Fibroblast of skin of scalp (primary cell): ENCODE data around the gene UBR4. TPM values are rescaled to one million over a fixed set of nuclear protein-coding genes. Genes with fewer than 3 reads are reported as not detected.
"Not testable (repeated sequence)": the region's sequence is repeated elsewhere in the genome, so short reads cannot be mapped to it uniquely, and the experiment has no call there.

Source experiments
- DNase-seq: peaks from one replicate; pipeline ENCODE4 v3.0.0-alpha.2; 2013
- polyA plus RNA-seq, 2 experiments: library from polyadenylated mRNA; unstranded; fragments of 120-200 nt; gene quantifications; one replicate each; pipeline ENCODE4 v1.2.1, GENCODE V29; 2013; ENCODE audit not compliant: insufficient read length in 2 of 2

The UBR4 gene
- 89.4 TPM for polyA plus RNA-seq (2013, experiment 1 of 2; ENCODE audit: insufficient read length)
- polyA plus RNA-seq (2013, experiment 2 of 2; ENCODE audit: insufficient read length): 84.1 TPM

DNA sequence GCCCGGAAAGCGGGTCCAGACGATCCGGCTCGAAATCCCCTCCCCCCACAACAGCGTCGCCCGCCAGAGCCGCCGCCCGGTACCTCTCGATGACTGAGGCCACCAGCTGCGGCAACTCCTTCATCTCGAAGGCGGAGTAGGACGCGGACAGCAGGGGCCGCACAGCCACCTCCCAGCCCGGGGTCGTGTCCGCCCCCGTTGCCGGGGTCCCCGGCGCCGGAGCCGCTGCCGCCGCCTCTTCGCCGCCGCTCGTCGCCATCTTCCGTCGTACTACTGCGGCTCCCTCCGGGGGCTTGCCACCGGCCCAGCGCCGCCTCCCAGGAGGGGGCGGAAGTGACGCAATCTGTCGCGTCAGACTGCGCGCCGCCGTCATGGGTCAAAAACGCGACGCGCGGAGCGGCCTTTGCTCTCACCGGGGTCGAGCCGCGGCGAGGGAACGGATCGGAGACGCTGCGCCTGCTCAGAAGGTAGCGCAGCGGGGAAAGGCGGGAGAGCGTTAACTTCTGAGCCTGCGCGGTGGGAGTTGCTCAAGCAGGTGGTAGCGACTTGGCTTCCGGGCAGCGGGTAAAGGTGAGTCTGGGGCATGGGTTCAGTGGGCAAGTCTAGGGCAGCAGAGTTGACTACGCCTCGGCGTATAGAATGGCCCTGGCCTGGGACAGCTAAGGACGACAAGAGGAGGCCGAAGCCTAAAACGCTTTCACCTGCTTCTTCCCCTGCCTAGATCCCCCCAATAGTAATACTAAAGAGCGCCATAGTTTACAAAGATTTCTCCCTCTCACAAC, at the start of gene UBR4:
TSS of gene UBR4 (minus strand) at position 277 of the 782 bp plus-strand sequence. CDS start at position 259, 18 bp downstream.
- peak; percentile 93 for DNase-seq

DNA sequence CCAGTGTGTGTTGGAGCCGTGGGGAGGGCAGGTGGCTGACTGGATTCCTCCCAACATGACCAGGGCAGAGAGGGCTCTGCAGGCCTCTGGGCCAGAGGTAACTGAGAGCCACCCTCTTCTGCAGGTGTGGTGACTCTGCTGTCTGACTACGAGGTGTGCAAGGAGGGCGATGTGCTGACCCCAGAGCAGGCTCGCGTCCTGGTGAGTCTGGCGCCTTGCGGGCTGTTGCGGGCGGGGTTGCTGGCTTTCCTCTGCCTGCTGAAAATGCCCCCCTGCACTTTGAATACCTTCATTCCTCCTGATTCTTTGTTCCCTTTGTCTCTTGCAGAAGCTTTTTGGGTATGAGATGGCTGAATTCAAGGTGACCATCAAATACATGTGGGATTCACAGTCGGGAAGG, 48.3 kb upstream of the UBR4 start:
- DNase-seq: no peak

DNA sequence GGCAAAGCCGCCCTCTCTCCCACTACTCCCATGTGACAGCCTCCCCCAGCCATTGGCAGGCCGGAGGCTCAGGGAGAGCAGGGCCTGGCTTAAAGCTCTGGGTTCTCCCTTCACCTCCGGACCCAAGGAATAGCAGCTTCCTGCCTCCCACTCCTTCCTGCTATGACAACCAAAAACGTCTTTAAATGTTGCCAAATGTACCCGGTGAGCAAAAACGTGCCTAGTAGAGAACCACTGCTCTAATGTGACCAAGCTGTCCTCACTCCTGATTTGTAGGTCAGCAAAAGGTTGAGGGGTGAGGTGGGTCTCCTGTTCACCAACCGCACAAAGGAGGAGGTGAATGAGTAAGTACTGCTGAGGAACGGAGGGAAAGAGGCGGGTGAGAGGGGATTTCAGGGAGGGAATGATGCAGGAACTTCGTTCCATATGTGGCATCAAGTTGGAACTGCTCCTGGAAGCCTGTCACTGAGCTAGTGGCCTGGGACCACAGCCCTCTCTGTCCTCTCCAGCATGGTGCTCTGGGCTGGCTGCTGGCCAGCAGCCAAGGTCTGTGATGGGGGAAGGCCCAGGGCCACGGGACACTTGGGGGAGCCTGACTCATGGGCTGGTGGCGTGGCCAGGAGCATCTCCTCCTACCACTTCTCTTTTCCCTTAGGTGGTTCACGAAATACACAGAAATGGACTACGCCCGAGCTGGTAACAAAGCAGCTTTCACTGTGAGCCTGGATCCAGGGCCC, 47.3 kb upstream of the UBR4 start:
- no peak for DNase-seq

DNA sequence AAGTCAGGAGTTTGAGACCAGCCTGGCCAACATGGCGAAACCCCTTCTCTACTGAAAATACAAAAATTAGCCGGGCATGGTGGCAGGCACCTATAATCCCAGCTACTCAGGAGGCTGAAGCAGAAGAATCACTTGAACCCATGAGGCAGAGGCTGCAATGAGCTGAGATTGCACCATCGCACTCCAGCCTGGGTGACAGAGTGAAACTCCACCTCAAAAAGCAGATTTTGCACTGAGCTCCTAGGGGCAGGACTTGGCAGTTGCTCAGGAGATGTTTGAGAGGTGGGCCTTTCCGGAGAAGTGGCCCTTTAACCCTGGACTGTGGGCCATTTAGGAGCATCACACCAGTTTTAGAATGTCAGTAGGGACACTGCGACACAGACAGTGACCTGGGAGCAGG, 46.2 kb upstream of the UBR4 start:
- DNase-seq: not testable (repeated sequence)

DNA sequence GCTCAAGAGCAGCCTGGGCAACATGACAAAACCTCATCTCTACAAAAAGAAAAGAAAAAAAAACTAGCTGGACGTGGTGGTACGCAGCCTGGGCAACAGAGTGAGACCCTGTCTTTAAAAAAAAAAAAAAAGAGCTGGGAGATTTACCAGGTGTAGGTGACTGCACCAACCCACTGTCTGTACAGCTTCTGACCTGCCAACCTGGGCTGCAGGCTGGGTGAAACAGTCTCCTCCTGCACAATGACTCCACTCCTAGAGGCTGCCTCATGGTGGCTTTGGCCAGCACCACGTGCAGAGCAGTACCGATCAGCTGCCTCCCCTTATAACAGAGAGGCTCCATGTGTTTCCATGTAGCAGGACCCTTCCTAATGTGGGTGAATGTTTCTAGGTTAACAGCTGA, 45.2 kb upstream of the UBR4 start:
- DNase-seq: no peak

DNA sequence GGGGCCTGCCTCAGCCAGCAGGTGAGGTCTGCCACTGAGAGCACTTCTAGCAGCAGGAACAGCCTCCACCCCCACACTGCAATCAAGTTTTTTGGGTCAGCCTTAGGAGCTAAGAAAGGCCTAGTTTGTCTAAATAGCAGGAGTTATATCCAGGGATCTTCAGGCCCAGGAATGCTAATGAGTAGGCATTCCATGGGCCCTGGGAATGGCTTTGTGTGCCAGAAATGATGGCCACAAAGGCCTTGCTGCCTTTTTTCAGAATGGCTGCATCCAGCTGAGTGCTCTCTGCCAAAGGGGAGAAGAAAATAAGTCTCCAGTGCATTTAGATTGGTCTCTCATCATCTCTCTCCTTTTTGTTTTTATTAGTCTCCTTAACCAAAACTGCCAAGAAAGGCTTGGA, 44.4 kb upstream of the UBR4 start:
- DNase-seq: no peak

DNA sequence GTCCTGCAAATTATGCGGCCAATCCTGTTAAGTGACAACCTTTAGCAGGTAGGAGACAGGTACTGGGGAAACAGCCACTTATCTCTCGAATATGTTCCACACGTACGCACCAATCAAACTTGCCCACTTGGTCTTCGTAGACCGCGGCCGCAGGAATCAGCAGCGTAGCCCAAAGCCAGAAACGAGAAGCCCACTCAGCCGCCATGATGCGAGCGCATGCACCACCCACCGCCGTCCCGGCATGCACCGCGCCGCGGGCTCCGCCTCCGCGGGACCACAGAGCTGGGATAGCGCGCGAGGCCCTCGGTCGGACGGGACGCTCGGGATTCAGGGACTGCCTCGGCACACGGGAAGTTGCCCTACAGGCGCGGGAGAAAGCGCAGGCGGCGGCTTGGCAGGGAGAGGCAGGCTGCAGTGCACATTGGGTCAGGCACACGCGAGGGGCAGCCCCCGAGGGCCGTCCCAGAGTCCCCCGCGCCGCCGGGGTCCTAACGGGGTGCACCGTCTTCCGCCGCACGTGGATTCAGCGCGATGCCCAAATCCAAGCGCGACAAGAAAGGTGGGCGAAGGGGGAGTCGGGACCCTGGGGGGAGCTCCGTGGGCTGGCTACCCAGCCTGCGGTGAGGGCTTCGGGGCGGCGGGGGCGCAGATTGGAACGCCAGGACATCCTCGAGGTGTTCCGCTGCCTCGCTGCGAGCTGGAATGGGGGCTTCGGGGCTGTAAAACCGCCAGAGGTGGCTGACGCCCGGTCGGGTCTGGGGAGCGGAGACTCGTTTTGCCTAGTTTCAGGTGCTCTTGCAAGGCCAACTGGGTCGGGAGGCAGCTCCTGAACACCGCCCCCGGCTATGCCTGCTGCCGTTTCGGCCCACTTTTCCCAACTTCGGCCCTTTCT, 41.5 kb upstream of the UBR4 start, which contains the start of the genes EMC1 and MRTO4:
TSS of gene EMC1 (minus strand) at position 220 of the 892 bp plus-strand sequence. CDS start at position 205, 15 bp downstream.
TSS of gene MRTO4 (plus strand) at position 501 of the 892 bp plus-strand sequence. CDS start at position 532, 31 bp downstream.
- DNase-seq: peak; percentile 79

DNA sequence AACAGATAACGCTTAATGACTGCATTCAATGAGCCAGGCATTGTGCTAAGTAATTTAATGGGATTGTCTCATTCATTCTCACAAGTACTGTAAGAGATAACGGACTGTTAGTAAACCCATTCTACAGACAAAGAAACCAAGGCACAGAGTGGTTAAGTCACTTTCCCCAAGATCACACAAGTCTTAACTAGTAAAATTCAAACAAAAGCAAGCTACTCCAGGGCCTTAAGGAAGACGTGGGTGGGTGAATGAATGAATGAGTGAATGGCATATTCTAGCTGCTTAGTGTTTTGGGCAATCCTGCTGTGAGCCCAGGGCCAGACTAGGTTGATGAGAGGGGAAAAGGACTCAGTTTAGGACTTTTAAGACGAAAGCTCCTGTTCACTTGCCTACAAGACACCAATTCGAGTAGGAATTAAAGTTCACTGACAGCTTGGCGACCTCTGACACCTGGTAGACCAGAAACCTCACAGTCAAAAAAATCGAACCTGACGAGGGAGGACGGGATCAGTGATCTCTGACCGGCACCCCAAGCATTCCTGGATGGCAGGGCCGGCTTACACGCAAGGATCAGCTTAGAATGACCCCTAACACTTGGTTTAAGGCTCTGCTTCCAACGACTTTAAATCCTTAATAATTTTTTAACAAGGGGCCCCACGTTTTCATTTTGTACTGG, 40.7 kb upstream of the UBR4 start:
- no peak for DNase-seq

DNA sequence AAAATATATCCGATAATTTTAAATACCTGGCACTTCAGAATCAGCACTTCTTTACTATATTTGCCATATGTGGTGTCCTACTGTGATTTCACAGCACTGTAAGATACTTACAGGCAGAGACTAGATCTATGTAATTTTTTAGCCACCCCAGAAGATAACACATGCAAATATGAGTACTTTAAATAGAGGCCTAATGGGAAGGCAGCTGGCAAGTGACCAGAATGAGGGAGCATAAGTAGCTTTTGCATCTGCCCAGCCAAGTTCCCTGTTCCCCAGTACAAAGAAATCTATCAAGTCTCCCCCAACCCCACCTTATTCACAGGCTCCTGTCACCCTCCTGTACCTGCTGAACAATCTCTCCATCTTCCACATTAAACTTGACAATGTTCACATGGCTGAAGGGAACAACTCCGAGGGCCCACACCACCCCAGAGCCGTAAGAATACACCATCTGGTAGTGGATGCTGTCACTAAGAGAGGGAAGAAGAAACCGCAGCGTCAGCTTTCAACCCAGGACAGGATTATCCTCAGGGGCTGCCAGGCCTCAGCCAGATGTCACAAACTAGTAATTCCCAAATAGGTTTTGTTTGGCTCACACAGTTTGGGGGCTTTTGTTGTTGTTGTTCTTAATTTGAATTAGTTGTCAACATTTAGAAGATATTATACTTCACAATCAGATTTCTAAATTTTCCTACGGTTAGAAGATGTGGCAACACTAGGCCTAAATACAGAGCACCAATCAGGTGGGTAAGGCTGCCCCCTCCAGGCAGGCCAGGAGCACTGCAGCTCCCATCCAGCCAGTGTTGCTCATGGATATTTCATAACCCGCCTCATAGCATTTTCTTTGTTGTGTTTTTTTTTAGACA, 30.8 kb upstream of the UBR4 start:
- peak; percentile 59 for DNase-seq

DNA sequence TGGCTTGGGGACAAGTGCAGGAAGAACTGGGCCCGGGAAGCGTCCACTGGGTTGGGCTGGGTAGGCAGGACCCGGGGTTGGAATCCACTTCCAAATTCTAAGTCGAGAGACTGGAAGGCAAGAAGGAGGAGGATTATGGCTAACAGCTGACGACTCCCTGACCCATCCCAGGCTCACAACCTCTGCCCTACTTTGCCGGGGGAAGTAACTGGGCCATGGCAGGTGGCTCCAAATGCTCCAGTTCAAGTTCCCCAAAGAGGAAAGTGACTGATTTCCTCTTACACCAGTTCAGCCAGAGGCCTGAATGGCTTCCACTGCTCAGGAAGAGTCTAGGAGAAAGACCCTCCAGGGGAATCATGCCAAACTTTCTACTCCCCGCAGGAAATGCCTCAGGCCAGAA, 29.8 kb upstream of the UBR4 start:
- no peak for DNase-seq

DNA sequence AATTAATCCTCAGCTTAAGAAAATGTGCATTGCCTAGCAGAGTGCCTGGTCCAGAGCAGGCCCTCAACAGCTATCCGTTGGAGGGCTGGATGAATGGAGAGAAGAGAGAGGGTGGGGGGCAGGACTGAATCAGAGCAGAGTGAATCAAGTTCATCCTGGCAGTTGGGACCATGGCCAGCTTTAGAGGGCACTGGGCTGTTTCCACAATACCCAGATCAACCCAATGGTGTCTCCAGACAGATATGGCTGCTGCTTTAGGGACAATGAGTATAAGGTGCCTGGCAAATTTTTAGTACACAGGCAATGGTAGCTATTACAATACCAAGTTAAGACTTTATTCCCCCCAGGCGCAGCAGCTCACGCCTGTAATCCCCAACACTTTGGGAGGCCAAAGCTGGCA, 24.2 kb upstream of the UBR4 start:
- no peak for DNase-seq

DNA sequence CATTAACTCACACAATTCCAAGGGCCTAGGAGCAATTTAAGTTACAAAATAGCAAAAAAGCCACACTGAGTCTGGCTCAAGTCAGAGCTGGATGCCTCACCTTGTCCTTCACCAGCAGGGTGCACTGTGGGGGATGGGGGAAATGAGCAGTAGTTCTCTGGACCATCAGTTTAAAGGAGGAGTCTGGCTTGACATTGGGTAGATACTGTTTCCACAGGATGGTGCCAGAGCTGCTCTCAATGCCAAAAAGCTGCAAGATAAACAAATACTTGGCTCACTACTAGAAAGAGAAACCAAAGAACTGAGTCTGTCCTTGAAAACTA, 22.4 kb upstream of the UBR4 start:
- no peak for DNase-seq

DNA sequence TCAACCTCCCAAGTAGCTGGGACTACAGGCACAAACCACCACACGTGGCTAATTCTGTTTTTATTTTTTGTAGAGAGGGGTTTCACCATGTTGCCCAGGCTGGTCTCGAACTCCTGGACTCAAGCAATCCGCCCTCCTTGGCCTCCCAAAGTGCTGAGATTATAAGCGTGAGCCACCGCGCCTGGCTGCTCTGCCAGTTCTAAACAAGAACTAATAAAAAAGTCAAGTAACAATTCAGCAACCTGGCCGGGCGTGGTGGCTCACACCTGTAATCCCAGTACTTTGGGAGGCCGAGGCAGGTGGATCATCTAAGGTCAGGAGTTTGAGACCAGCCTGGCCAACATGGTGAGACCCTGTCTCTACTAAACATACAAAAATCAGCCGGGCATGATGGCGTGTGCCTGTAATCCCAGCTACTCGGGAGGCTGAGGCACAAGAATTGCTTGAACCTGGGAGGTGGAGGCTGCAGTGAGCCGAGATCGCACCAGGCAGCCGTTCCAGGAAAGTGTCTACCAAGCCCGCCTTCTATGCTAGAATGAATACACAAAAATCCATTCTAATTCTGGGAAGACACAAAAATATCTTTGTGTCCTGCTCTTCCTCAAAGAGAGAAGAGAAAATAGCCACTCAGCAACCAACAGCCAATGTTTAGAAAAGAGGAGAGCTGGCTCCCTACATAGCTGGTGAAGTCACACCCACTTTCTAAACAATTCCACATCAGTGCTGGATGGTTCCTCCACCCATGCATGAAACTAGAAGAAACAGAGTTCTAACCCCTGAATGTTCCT, 21.9 kb upstream of the UBR4 start:
- DNase-seq: not testable (repeated sequence)

DNA sequence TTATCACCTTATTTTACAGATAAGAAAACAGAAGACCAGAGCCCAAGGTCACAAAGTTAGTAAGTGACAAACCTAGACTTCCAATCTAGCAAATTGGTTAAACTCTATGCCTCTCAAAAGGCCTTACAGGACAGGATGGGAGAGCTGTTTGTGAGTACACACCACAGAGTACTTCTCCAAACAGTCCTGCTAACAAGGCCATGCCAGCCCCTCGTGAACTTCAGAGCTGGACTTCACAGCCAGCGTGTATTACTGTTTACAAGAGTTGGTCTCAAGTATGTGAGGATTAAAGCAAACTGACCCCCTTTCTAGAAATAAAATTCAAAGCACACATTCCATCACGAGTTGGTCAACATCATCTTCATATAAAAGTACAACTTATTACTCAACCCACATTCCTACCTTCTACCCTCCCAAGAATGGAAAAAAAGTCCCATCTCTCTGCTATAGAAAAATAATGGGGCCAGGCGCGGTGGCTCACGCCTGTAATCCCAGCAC, 19.8 kb upstream of the UBR4 start:
- no peak for DNase-seq

DNA sequence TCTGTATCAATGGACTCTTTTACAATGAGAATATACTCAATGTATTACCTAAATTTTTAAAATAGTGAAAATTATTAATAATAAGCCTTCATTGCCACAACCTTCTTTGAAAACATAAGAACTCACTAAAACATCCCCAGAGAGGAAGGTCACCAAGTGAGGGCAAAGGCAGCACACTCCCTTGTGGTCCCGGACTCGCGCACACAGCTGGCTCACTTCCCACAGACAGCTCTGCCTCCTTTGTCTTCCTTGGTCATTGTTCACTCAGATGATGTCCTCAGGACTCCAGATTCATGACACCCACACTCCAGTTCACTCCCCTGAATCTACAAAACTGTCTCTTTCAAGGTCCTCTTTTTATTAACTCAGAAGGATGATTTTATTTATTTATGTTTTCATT, 19.2 kb upstream of the UBR4 start:
- DNase-seq: no peak

DNA sequence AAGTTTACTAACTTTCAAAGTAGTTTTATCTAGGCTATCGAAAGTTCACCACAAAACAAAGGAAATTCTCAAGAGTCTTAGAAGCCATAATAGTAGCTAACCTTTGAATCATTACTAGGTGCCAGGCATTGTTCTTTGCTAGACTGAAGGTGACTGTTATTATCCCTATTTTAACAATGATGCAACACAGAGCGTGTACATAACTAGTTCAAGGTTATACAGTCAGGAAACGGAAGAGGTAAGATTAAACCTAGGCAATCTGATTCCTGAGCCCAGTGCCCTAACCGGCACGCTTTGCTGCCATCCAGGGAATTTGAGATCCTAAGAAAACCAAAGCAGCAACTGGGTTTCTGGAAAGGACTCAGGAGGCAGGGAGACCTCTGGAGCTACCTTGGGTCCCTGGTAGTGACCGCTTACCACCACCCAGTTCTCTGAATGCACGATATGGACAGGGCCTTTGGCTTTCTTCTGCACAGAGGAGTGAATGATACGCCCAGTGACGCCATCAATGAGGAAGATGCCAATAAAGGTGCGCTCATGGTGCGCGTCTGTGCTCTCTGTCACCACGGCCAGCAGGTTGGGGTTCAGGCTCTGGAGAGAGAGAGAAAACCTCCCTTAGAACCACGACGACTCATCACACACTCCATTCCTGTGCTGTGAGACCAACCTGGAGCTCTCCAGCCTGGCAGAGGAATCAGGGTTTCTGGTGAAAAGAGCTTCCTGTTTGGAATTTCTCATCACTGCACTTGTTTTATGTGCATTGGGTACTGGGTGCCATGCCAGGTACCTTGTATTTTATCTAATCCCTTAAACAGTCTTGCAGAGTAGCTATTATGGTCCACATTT, 13.1 kb upstream of the UBR4 start:
- no peak for DNase-seq

DNA sequence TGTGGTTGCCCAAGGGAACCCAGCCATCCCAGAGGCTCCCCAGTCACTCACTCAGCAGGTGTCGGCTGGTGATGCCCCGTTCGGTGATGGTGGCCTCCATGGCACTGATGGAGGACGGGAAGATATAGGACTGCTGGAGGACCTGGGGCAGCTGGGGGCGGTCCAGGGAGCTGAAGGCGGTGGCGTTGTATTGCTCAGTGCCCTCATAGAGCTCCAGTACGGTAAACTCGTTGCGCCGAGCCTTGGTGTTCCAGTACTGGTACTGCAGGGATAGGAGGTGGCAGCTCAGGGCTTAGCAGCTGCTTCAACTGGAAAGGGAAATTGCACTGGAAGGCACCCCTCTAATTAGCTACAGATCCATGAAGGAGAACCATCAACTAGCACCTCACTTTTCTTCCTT, 12.5 kb upstream of the UBR4 start:
- no peak for DNase-seq

DNA sequence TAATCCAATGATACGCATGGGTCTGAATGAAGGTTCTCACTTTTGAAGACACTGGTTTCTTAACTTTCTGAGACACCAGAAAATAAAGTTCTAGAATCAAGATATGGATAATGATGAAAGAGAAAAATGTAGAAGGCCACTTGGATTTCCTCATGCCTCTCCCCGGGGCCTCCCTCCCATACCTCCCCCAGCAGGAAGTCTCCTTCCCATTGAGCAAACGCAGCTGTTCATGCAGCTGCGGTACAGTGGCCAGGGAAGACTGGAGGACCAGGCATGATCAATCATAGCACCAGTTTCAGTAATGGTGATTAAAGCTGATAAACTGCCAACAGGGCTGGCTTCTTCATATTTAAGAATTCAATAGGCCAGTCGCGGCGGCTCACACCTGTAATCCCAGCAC, 10.9 kb upstream of the UBR4 start:
- no peak for DNase-seq
